ENCODE results near the gene CLNS1A. TPM values are rescaled to one million over a fixed set of nuclear protein-coding genes. Genes with fewer than 3 reads are reported as not detected.
A peak's percentile ranks its signal among the peaks of the same experiment; 100 is the strongest.

CLNS1A gene
- total and polyA plus RNA-seq, 9 of the 15 experiments (the other 6 are each of a cell fraction or from before 2014, with no cell fraction given) = 146 to 472 (median 345) TPM

- TF ChIP-seq SAFB (IDR thresholded peaks at IDR 0.05; ENCODE audit: borderline replicate concordance, low read depth, low read length) (no peak), HDGF (IDR thresholded peaks at IDR 0.05) (no peak), ZNF586 (CRISPR knock-in tag; conservative IDR thresholded peaks at IDR 0.05) (no peak), DNMT1 (IDR thresholded peaks at IDR 0.05) (no peak), ZNF76 (CRISPR knock-in tag; IDR thresholded peaks at IDR 0.05; ENCODE audit: borderline replicate concordance) (no peak), MYNN (IDR thresholded peaks at IDR 0.05) (no peak), MYNN (CRISPR knock-in tag; IDR thresholded peaks at IDR 0.05) (no peak), PTTG1 (tag; IDR thresholded peaks at IDR 0.05; ENCODE audit: low read depth) (peak; percentile 49; the same call in 1 of the 2 replicates), ZC3H4 (CRISPR knock-in tag; IDR thresholded peaks at IDR 0.05; ENCODE audit: borderline replicate concordance) (no peak), SREBF1 (IDR thresholded peaks at IDR 0.05; ENCODE audit: borderline replicate concordance, low read depth, low read length) (peak; percentile 79; the same call in 1 of the 2 replicates), PHF20 (IDR thresholded peaks at IDR 0.05; ENCODE audit: partially characterized antibody) (no peak), GTF2B (IDR thresholded peaks at IDR 0.05; ENCODE audit: extremely low read depth, insufficient read length) (peak; percentile 55), POLR2H (tag; IDR thresholded peaks at IDR 0.05; ENCODE audit: low read depth) (peak; percentile 91), FOXA1 (IDR thresholded peaks at IDR 0.05; ENCODE audit: borderline replicate concordance) (no peak), ZNF644 (tag; IDR thresholded peaks at IDR 0.05; ENCODE audit: low read depth) (no peak), ZNF23 (CRISPR knock-in tag; IDR thresholded peaks at IDR 0.05) (no peak), HDAC8 (tag; IDR thresholded peaks at IDR 0.05) (no peak), RFX5 (IDR thresholded peaks at IDR 0.05; ENCODE audit: low read depth, low read length) (no peak), EP300 (IDR thresholded peaks at IDR 0.05; ENCODE audit: low read length) (peak; percentile 70; the same call in 1 of the 2 replicates), ZBTB7A (IDR thresholded peaks at IDR 0.05; ENCODE audit: borderline replicate concordance, control insufficient read depth, low read depth, low read length) (peak; percentile 71; the same call in 1 of the 2 replicates), ATF1 (CRISPR knock-in tag; IDR thresholded peaks at IDR 0.05) (no peak), ATF1 (tag; IDR thresholded peaks at IDR 0.05) (peak; percentile 61), ZNF639 (CRISPR knock-in tag; conservative IDR thresholded peaks at IDR 0.05 in 1 of 2, IDR thresholded peaks at IDR 0.05 in 1 of 2) (peak in 1 of 2 experiments; percentile 66; a peak in 1 of 4 replicates), SPI1 (IDR thresholded peaks at IDR 0.05; ENCODE audit: borderline replicate concordance, low read depth, low read length) (0 out of 2 replicates have a peak, but pooled peaks have one; percentile 14), ESRRB (CRISPR knock-in tag; IDR thresholded peaks at IDR 0.05; ENCODE audit: borderline replicate concordance) (no peak), RAD21 (CRISPR knock-in tag; conservative IDR thresholded peaks at IDR 0.05 in 1 of 2, IDR thresholded peaks at IDR 0.05 in 1 of 2) (no peak), ZNF143 (CRISPR knock-in tag; IDR thresholded peaks at IDR 0.05) (no peak), ZNF316 (IDR thresholded peaks at IDR 0.05) (no peak), ADNP (tag; IDR thresholded peaks at IDR 0.05) (no peak), ZC3H11A (IDR thresholded peaks at IDR 0.05; ENCODE audit: low read depth, low read length) (no peak)
Observed at GRCh38 chr11:77637345-77638165, at the start of gene CLNS1A (continued).

All from K562 (cell line).